Sigmoid colon (tissue), 4 donors: ENCODE measurements around the gene DNMT3B.

Experiments
- EP300 ChIP-seq, 4 donors: sonication (generic); formaldehyde crosslinking; IDR thresholded peaks; one replicate each; pipeline ENCODE4 v1.6.1; 2017; ENCODE audit warnings: antibody characterized with exemption in 4 of 4
- POLR2A ChIP-seq, 2 donors: fragments of 450-650 bp; IDR thresholded peaks; one replicate each; pipeline ENCODE4 v1.6.1; 2016; ENCODE audit warnings: antibody characterized with exemption in 2 of 2, mild to moderate bottlenecking in 2 of 2, moderate library complexity in 2 of 2
- TF ChIP-seq, protein P1 (sequence below), 4 experiments: fragments of 450-650 bp in 3 of 4; fragments of 200-600 bp in 1 of 4; IDR thresholded peaks; one replicate each; pipeline ENCODE4 v1.5.1; 2016 to 2019; ENCODE audit warnings: antibody characterized with exemption in 4 of 4, mild to moderate bottlenecking in 3 of 4, moderate library complexity in 2 of 4

DNA sequence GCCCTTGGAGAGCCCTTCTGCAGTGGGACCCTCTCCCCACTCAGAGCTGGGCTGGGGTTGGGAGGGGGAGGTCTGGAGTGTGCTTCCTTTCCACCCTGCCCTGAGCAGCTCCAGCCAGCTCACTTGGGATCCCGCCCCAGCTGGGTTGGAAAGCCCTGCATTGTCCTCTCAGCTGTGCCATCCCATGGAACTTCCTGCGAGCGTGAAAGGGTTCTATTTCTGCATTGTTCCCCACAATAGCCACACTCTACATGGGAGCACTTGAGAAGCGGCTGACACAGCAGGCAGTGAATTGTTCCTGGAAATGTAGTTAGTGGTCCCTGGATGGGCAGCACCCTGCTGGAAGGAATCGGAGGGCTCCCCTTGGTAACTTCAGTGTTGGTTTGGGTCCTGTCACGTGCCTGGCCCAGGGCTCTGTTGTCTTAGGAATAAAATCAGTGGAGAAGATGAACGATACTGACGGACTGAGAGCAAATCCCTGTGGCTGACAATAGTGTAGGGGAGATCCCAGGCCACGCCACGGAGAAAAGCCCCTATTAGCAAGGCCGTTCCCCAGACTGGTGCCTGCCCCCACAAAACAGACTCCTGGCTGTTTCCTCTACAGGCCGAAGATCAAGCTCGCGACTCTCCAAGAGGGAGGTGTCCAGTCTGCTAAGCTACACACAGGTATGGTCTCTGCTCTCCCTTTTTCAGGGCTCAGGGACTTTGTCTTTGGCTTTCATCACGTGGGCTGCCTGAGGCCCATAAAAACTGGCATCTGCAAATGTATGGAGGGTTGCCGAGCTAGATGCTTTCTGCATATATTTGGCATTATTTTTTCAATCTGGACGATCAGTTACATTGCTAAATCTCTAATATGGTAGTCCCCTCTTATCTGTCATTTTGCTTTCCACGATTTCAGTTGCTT is 18.8 kb downstream of the DNMT3B start:
- TF ChIP-seq, protein P1, sequence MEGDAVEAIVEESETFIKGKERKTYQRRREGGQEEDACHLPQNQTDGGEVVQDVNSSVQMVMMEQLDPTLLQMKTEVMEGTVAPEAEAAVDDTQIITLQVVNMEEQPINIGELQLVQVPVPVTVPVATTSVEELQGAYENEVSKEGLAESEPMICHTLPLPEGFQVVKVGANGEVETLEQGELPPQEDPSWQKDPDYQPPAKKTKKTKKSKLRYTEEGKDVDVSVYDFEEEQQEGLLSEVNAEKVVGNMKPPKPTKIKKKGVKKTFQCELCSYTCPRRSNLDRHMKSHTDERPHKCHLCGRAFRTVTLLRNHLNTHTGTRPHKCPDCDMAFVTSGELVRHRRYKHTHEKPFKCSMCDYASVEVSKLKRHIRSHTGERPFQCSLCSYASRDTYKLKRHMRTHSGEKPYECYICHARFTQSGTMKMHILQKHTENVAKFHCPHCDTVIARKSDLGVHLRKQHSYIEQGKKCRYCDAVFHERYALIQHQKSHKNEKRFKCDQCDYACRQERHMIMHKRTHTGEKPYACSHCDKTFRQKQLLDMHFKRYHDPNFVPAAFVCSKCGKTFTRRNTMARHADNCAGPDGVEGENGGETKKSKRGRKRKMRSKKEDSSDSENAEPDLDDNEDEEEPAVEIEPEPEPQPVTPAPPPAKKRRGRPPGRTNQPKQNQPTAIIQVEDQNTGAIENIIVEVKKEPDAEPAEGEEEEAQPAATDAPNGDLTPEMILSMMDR (IDR thresholded peaks at IDR 0.05): no peak
- TF ChIP-seq POLR2A (IDR thresholded peaks at IDR 0.05) (no peak), EP300 (IDR thresholded peaks at IDR 0.05) (no peak)
